NK-92 treated with Interleukin-12 subunit alpha and Interleukin-12 subunit beta, amount 100 ng/mL, for 24 hours (cell line): ENCODE measurements around the gene GP5.

ENCODE experiments used
- DNase-seq: peaks from one replicate; lab custom pipeline; 2025; lab: John Stamatoyannopoulos, UW

Gene GP5

DNA sequence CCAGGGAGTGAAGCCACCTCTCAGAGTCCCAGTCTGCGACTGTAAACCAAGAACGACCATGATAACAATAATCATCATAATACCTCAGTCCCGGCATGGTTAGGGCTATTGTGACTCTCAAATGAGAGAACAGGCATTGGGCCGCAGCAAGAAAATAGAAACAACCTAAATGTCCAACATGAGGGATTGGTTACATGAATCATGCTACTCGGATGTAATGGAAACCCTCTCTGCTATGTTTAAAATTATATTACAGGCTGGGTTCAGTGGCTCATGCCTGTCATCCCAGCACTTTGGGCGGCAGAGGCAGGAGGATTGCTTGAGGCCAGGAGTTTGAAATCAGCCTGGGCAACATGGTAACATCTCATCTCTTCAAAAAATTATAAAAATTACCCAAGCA lies 50.7 kb downstream of the GP5 start:
- no peak for DNase-seq

DNA sequence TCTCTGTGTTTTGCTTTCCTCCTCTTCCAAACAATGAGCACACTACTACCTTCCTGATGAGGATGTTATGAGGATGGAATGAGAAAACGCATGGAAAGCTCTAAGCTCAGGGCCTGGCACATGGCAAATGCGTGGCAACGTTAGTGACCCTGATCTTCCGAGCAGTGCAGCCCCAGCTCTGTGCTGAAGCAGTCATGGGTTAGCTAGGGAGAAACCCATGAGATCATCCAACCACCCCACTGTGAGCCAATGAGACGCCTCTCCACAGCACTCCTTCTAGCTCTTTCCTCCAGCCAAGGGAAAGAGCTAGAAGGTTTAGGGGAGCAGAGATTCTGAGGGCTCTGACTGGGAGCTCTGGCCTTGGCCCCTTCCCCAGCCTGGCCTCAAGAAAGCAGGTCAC lies 52.4 kb downstream of the GP5 start:
- no peak for DNase-seq

DNA sequence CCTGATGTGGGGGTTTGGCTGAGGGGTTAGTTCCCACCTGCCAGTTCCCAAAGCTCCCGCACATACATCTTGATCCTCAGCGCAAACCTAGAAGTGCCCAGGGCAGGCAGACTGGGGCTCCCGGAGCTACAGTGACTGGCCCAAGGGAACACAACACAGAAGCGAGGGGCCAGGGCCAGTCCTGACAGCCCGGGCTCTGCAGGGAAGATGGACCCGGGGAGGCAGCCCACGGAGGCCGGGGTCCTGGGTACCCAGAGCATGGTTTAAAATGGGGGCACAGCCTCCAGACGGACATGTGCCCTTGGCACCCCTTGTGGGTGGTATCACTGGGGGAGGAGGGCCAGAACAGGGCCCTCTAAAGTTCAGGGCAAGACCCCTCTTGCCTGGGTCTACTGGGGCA lies 53.0 kb downstream of the GP5 start:
- DNase-seq: no peak
